HG02852 (cell line): ENCODE results near the gene GYS2.
"Not testable (repeated sequence)": the region's sequence is repeated elsewhere in the genome, so short reads cannot be mapped to it uniquely, and the experiment has no call there.

Source experiments
- ATAC-seq: cut with Tn5 transposase; IDR thresholded peaks from one replicate; pipeline ENCODE4 v1.9.1; 2021; ENCODE audit warnings: mild to moderate bottlenecking, moderate library complexity; ENCODE audit not compliant: unreplicated experiment

The GYS2 gene

GRCh38 chr12:21606175-21606574 lies 1.5 kb upstream of the GYS2 start:
- ATAC-seq = no peak

DNA sequence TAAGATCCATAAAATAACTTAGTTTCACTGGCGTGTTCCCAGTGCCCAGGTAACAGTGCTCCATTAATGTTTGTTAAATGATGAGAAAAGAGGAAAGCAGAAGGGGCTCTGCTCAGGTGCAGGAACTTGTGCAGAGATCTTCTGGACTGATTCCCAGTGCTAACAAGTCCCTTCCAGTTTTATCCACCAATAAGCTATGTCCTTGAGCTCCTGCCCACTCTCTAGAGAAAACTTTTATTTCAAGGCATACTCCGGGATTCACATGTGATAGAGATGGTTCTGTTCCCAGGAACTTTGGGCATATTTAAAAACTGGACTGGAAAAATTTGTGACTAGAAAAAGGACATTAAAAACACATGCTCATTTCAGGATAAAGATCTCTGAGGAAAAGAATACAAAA lies 1.9 kb downstream of the GYS2 start:
- ATAC-seq = no peak

DNA sequence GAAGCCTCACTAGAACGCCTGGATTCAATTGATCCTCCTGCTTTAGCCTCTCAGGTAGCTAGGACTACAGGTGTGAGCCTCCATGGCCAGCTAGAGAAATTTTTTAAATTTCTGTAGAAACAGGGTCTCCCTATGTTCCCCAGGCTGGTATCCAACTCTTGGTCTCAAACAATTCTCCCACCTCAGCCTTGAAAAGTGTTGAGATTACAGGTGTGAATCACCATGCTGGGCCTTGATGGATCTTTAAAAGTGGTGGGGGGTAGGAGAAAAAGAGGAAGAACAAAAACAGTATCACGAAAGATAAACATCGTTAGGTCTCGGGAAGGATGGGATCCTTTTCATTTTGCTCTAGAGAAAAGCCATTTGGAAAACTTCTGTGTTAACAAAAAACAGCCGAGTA lies 4.5 kb downstream of the GYS2 start:
- ATAC-seq = no peak

DNA sequence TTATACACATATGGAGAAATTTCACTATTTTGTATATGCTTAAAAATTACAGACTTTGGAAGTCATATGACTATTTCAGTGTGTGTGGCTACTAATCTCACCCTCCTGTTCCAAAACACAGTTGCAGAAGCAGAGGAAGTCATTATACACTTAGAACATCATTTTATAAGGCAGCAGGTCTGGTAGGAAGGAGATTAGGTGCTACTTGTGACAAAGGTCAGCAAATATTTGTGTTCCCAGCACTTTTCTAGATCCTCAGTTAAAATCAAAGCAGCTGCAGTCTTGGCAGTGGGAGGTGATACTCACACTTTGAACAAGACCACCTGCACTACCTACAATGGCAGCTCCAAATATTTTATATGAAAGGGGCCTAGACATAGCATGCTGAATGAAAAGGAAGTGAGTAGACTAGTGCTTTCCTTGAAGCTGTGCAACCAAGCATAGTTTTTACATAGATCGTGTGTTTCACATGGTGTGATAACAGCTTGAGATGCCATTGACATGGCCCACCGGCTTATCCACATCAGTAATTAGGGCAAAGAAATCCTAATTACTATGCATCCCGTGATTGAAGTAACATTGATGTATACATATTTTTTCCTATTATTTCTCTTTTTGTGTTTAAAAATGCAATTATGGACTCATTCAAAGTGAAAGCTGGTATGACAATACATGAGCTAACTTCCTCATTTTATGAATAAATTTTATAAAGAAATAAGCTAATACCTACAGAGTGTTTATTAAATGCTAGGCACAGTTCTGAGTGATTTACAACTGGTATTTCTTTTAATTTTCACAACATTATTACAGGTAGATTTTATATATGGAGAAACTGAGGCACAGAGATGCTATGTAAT lies 5.3 kb downstream of the GYS2 start:
- ATAC-seq = peak; percentile 82

DNA sequence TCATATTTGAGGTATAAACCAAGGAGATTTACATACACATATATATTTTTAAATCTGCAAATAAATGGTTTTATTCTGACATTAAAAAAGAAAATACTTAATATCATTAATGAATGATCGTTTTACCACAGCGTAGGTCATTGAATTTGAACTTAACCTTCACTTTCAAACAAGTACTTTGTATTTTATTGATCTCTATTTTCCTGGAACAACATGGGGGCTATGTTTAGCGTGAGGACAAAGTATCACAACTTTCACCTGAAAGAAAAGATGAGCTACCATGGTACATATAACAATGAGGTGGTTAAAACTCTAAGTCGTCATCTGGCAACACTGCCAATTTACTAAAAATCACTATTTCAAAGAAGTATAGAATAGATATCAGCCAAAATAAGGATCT lies 6.0 kb downstream of the GYS2 start:
- ATAC-seq = no peak

DNA sequence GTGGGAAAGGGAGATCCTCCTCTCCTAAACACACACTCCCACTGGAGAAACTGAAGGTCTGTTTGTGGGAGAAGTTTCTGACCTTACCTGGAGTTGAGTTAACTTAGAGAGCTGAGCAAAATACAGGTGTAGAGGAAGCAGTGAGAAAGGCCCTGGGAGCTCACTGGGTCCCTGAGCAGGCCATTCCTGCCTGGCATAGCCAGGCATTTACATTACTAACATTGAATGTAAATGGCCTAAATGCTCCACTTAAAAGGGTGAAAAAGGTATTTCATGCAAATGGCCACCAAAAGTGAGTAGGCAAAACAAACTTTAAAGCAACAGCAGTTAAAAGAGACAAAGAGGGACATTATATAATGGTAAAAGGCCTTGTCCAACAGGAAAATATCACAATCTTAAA lies 9.3 kb downstream of the GYS2 start:
- ATAC-seq = not testable (repeated sequence)

DNA sequence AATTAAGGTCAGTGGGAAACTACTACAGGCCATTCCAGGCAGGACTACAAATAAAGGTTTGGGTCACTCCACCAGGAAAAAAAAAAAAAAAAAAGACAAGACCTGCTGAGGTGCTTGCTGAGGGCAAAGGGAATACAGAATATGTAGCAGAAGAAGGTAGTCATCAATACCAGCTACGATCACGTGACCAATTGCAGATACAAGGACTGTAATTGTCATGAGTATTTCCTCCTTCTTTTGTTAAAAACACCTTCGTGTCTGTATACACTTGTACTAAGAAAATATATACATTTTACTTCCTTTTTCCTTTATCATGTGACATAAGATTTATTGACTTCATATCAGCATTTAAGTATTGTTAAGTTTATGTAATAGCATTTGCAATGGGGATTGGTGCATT lies 19.2 kb downstream of the GYS2 start:
- ATAC-seq = no peak

DNA sequence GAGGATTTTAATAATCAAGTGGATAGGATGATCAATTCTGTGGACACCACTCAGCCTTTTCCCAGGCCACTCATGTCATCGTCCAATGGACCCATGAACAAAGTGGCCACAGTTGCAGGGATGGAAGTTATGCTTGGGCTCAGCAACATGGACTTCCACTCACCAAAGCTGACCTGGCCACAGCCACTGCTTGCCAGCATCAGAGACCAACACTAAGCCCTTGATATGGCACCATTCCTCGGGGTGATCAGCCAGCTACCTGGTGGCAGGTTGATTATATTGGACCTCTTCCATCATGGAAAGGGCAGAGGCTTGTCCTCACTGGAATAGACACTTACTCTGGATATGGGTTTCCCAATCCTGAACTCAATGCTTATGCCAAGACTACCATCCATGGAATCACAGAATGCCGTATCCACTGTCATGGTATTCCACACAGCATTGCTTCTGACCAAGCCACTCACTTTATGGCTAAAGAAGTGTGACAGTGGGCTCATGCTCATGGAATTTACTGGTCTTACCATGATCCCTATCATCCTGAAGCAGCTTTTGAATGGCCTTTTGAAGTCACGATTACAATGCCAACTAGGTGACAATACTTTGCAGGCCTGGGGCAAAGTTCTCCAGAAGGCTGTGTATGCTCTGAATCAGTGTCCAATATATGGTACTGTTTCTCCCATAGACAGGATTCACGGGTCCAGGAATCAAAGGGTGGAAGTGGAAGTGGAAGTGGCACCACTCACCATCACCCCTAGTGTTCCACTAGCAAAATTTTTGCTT lies 20.1 kb downstream of the GYS2 start:
- ATAC-seq = not testable (repeated sequence)

DNA sequence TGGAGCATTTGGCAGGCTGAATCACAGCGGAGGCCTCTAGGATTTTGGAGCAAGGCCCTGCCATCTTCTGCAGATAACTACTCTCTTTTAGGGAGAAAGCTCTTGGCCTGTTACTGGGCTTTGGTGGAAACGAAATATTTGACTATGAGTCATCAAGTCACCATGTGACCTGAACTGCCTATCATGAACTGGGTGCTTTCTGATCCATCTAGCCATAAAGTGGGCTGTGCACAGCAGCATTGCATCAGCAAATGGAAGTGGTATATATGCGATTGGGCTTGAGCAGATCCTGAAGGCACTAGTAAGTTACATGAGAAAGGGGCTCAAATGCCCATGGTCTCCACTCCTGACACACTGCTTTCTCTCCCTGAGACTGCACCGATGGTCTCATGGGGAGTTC lies 21.1 kb downstream of the GYS2 start:
- no peak for ATAC-seq

GRCh38 chr12:21580748-21581516 lies 23.7 kb downstream of the GYS2 start:
- ATAC-seq = no peak

- no peak for ATAC-seq
Observed at GRCh38 chr12:21577516-21577915, 27.1 kb downstream of the GYS2 start.

- ATAC-seq = no peak
Observed at GRCh38 chr12:21576431-21576830, 28.2 kb downstream of the GYS2 start.

GRCh38 chr12:21573733-21574358 lies 30.8 kb downstream of the GYS2 start:
- ATAC-seq = no peak

DNA sequence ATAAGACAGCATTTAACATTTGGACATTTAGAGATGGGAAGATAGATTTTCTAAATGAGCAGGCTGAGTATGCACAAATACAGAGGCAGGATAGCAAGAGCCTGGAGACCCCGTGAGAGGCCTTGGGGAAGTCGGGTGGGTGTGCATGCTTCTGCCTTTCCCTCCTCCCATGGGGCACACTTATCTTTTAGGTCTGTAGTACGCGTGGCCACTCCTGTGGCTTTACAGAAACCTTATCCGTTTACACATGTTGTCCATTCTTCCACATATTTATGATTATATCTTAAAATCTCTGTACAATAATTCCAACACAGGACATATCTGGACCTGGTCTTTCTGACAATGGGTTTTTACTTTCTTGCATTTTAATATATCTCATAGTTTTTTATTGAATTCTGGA lies 33.6 kb downstream of the GYS2 start:
- ATAC-seq = no peak

- ATAC-seq = no peak
Observed at GRCh38 chr12:21568115-21568514, 36.5 kb downstream of the GYS2 start.

DNA sequence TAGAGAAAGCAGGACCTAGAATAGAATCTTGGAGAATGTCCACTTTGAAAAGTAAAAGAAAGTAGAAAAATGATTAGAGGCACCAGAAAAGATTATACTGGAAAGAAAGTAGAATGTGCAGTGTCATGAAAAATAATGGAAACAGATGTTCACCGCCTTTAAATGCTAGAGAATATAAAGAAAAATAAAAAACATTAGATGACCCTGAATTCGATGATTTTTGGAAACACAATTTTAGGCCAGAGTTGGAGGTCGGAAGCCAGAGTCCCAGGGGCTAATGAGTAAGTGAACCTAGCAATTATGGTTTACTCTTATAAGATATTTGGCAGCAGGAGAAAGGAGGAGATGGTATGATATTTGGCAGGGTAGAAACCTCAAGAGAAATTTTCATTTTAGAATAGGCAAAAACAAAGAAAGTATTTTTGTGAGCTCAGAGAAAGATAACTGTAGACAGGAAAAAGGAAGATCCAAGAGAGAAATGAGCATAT lies 37.7 kb downstream of the GYS2 start:
- no peak for ATAC-seq

GRCh38 chr12:21566223-21566906 lies 38.3 kb downstream of the GYS2 start:
- ATAC-seq = no peak

DNA sequence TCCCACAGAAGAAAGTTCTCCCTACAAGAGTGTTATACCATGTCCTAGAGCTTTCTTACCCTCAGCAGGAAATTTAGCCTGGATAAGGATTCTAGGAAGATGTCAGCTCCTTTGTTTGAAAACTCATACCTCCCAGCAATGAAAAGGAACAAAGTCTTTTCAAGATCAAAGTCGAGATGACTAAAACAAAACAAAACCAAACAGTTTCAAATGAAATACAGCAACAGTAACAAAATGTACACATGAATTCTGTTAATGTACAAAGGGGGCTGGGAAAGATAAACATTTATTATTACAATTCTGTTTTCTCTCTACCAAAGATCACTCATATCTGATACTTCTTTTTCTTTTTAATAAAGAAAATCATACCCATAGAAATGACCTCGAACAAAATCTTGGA lies 41.8 kb downstream of the GYS2 start:
- no peak for ATAC-seq

DNA sequence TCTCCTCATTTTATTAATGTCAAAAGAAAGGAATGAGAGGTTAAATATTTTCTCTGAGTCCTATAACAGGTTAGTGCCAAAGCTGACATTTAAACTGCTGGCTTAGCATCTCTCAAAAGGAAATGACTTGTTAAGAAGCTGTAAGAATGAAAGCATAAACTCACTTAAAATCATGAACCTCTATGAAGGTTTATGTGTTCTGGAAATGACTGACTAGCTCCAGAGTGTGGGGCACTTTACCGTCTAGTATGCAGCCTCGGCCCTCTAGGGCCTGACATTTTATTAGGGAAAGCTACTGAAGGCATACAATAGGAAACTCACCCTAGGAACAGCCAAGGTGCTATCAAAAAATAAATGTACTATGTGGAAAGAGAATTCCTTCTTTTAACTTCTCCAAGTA lies 43.5 kb downstream of the GYS2 start:
- no peak for ATAC-seq

GRCh38 chr12:21559855-21560569 lies 44.6 kb downstream of the GYS2 start:
- ATAC-seq = no peak
